PC-9 (cell line): ENCODE results near the gene EPS8L3. TPM values are rescaled to one million over a fixed set of nuclear protein-coding genes. Genes with fewer than 3 reads are reported as not detected.

Experiments used
- BruUV-seq: library from RNA; stranded (reverse); fragments of 400-500 nt; replicated peaks from 2 replicates; lab custom pipeline; 2021; lab: Mats Ljungman, UMichigan
- CTCF ChIA-PET: fragments of 300-600 bp; sonication (Branson Sonifier 250); formaldehyde crosslinking; loops from one replicate; lab custom pipeline; 2022; ENCODE audit warnings: antibody characterized with exemption; lab: Charles Lee
- POLR2A ChIA-PET: fragments of 300-600 bp; sonication (Branson Sonifier 250); formaldehyde crosslinking; loops from one replicate; lab custom pipeline; 2022; ENCODE audit warnings: antibody characterized with exemption; ENCODE audit not compliant: unreplicated experiment; lab: Charles Lee
- DNase-seq, 2 experiments: peaks; one replicate each; pipeline versions ENCODE4 v3.0.0 to v3.0.0-alpha.2; 2015 to 2022; ENCODE audit warnings: mixed read lengths in 1 of 2
- H2AFZ ChIP-seq: fragments of 200-600 bp; sonication (generic); 2 replicates; pipeline ENCODE4 v1.8.1; 2017; ENCODE audit warnings: antibody characterized with exemption
- H3F3A ChIP-seq: fragments of 200-600 bp; sonication (generic); 2 replicates; pipeline ENCODE4 v1.8.1; 2017; ENCODE audit warnings: antibody characterized with exemption, mild to moderate bottlenecking, low read depth; ENCODE audit not compliant: insufficient read depth
- H3K27ac ChIP-seq: fragments of 200-600 bp; sonication (generic); 2 replicates; pipeline ENCODE4 v1.6.1; 2016; ENCODE audit warnings: mixed run types
- H3K27me3 ChIP-seq: fragments of 200-600 bp; sonication (generic); 2 replicates; pipeline ENCODE4 v1.6.1; 2016; ENCODE audit warnings: low read depth, mixed run types; ENCODE audit not compliant: insufficient read depth
- H3K36me3 ChIP-seq: fragments of 200-600 bp; sonication (generic); 2 replicates; pipeline ENCODE4 v1.6.1; 2016; ENCODE audit warnings: low read depth, mixed run types
- H3K4me1 ChIP-seq: fragments of 200-600 bp; sonication (generic); replicated peaks from 2 replicates; pipeline ENCODE4 v1.6.1; 2016; ENCODE audit warnings: mixed run types; ENCODE audit not compliant: insufficient read depth
- H3K4me2 ChIP-seq: fragments of 200-600 bp; sonication (generic); 2 replicates; pipeline ENCODE4 v1.6.1; 2017; ENCODE audit warnings: mixed run types
- H3K4me3 ChIP-seq: fragments of 200-600 bp; sonication (generic); 2 replicates; pipeline ENCODE4 v1.6.1; 2016; ENCODE audit warnings: mixed run types
- H3K79me2 ChIP-seq: fragments of 200-600 bp; sonication (generic); 2 replicates; pipeline ENCODE4 v1.6.1; 2017; ENCODE audit warnings: low read depth, mixed run types
- H3K9me2 ChIP-seq: fragments of 200-600 bp; sonication (generic); 2 replicates; pipeline ENCODE4 v1.8.1; 2017; ENCODE audit warnings: mild to moderate bottlenecking; ENCODE audit not compliant: insufficient read depth
- H3K9me3 ChIP-seq: fragments of 200-600 bp; sonication (generic); 2 replicates; pipeline ENCODE4 v1.8.1; 2016; ENCODE audit warnings: low read depth; ENCODE audit not compliant: insufficient read depth
- H4K20me1 ChIP-seq: fragments of 200-600 bp; sonication (generic); 2 replicates; pipeline ENCODE4 v1.8.1; 2017; ENCODE audit not compliant: insufficient read depth
- CTCF ChIP-seq: fragments of 200-600 bp; sonication (generic); conservative IDR thresholded peaks from 2 replicates; pipeline ENCODE4 v1.6.1; 2017; ENCODE audit warnings: mixed run types, antibody characterized with exemption, mild to moderate bottlenecking, moderate library complexity
- EZH2 ChIP-seq: fragments of 200-600 bp; sonication (generic); IDR thresholded peaks from 2 replicates; pipeline ENCODE4 v1.8.0; 2017; ENCODE audit warnings: antibody characterized with exemption, low read depth
- intact Hi-C: fragments of 100-400 bp; cut with micrococcal nuclease; formaldehyde crosslinking; loops from one replicate; pipeline ENCODE4 v1.10.0; 2022; ENCODE audit not compliant: unreplicated experiment
- total RNA-seq: library from RNA; stranded (reverse); gene quantifications from 2 replicates; pipeline ENCODE4 v1.2.3, GENCODE V29; 2021

Gene EPS8L3
- total RNA-seq, 1 experiment from 2014 or later: 1.2 TPM

- no peak overlapping the region for H3K4me3 ChIP-seq
- intact Hi-C loops: no loop called here
- DNase-seq: no peak
- ChIA-PET POLR2A (no interaction called here), CTCF (no interaction called here)
- TF ChIP-seq CTCF (no peak), EZH2 (no peak)
- no peak overlapping the region for H3K4me2 ChIP-seq
- no peaks in the 10 kb centered on the region for H3F3A ChIP-seq
- H3K36me3 ChIP-seq: no peaks in the 10 kb centered on the region
- no peaks in the 10 kb centered on the region for H3K9me2 ChIP-seq
- BruUV-seq: no TSS peak
- no peak overlapping the region for H3K27ac ChIP-seq
- H2AFZ ChIP-seq: no peak overlapping the region
- no peaks in the 10 kb centered on the region for H4K20me1 ChIP-seq
- H3K27me3 ChIP-seq: 0 out of 2 replicates have a peak, but pooled peaks cover 4% of the 10 kb centered on the region
- H3K79me2 ChIP-seq: no peaks in the 10 kb centered on the region
- H3K4me1 ChIP-seq: no peaks in the 10 kb centered on the region
- no peaks in the 10 kb centered on the region for H3K9me3 ChIP-seq
These were observed 9.0 kb downstream of the EPS8L3 start for GRCh38 chr1:109754738-109755137.

- Histone ChIP-seq H3K27ac (no peak overlapping the region), H3K36me3 (no peaks in the 10 kb centered on the region), H3K9me2 (no peaks in the 10 kb centered on the region), H2AFZ (no peak overlapping the region), H3K79me2 (no peaks in the 10 kb centered on the region), H4K20me1 (no peaks in the 10 kb centered on the region), H3K9me3 (no peaks in the 10 kb centered on the region), H3K27me3 (peaks cover 22% of the 10 kb centered on the region), H3F3A (no peaks in the 10 kb centered on the region), H3K4me1 (no peaks in the 10 kb centered on the region), H3K4me2 (no peak overlapping the region), H3K4me3 (no peak overlapping the region)
- CTCF ChIA-PET: no interaction called here
- no peak for DNase-seq
- intact Hi-C loops: no loop called here
- POLR2A ChIA-PET: no interaction called here
- no TSS peak for BruUV-seq
- no peak for TF ChIP-seq EZH2
- TF ChIP-seq CTCF: no peak
These were observed 12.0 kb downstream of the EPS8L3 start for GRCh38 chr1:109751531-109752260.

- Histone ChIP-seq H3K9me2 (no peaks in the 10 kb centered on the region), H3K27me3 (peaks cover 24% of the 10 kb centered on the region), H3K9me3 (no peaks in the 10 kb centered on the region), H3F3A (no peaks in the 10 kb centered on the region), H2AFZ (no peak overlapping the region), H3K4me1 (no peaks in the 10 kb centered on the region), H4K20me1 (no peaks in the 10 kb centered on the region), H3K79me2 (no peaks in the 10 kb centered on the region), H3K4me3 (no peak overlapping the region), H3K4me2 (no peak overlapping the region), H3K27ac (no peak overlapping the region), H3K36me3 (no peaks in the 10 kb centered on the region)
- CTCF ChIA-PET: no interaction called here
- POLR2A ChIA-PET: no interaction called here
- no TSS peak for BruUV-seq
- DNase-seq: no peak
- intact Hi-C loops: no loop called here
- TF ChIP-seq CTCF: no peak
- no peak for TF ChIP-seq EZH2
These were observed 12.8 kb downstream of the EPS8L3 start for GRCh38 chr1:109750920-109751319.
